Peyer's patch (tissue), 4 donors: Measurements from ENCODE around the gene ST7. TPM values are rescaled to one million over a fixed set of nuclear protein-coding genes. Genes with fewer than 3 reads are reported as not detected.

Experiments
- DNase-seq, 3 donors: peaks; one replicate each; pipeline ENCODE4 v3.0.0-alpha.2; 2017 to 2019
- H3K27ac ChIP-seq, 4 donors: fragments of 200-600 bp; sonication (generic); one replicate each; pipeline ENCODE4 v1.5.1; 2016 to 2019
- H3K27me3 ChIP-seq, 2 donors: fragments of 200-600 bp; sonication (generic); one replicate each; pipeline ENCODE4 v1.5.1; 2019
- H3K36me3 ChIP-seq, 3 donors: fragments of 200-600 bp; sonication (generic); one replicate each; pipeline ENCODE4 v1.5.1; 2016 to 2019
- H3K4me1 ChIP-seq, 4 donors: fragments of 200-600 bp; sonication (generic); one replicate each; pipeline ENCODE4 v1.5.1; 2016 to 2019
- H3K4me3 ChIP-seq, 4 donors: fragments of 200-600 bp; sonication (generic); 1 replicate in 3 of 4; 2 replicates in 1 of 4; pipeline ENCODE4 v1.5.1; 2016 to 2019; ENCODE audit warnings: mild to moderate bottlenecking in 1 of 4
- H3K9me3 ChIP-seq, 4 donors: fragments of 200-600 bp; sonication (generic); one replicate each; pipeline ENCODE4 v1.5.1; 2016 to 2019; ENCODE audit warnings: mild to moderate bottlenecking in 1 of 4
- POLR2A ChIP-seq, 2 donors: fragments of 450-650 bp; IDR thresholded peaks; one replicate each; pipeline ENCODE4 v1.5.1; 2017; ENCODE audit warnings: antibody characterized with exemption in 2 of 2, mild to moderate bottlenecking in 2 of 2, moderate library complexity in 2 of 2
- total RNA-seq, 4 donors: library from RNA; depleted of rRNA; stranded (reverse); fragments of >200 nt; gene quantifications; one replicate each; pipeline ENCODE4 v1.1.0, GENCODE V29; 2016
- TF ChIP-seq, protein P1 (sequence below), 6 experiments: fragments of 450-650 bp in 4 of 6; fragments of 200-600 bp in 2 of 6; sonication (generic) in 1 of 6; IDR thresholded peaks; one replicate each; pipeline ENCODE4 v1.5.1; 2017 to 2019; ENCODE audit warnings: antibody characterized with exemption in 6 of 6, mild to moderate bottlenecking in 3 of 6, moderate library complexity in 1 of 6

ST7 gene
- total RNA-seq: 10 to 100 TPM; 26.8 to 39.6 (median 29.8) TPM

DNA sequence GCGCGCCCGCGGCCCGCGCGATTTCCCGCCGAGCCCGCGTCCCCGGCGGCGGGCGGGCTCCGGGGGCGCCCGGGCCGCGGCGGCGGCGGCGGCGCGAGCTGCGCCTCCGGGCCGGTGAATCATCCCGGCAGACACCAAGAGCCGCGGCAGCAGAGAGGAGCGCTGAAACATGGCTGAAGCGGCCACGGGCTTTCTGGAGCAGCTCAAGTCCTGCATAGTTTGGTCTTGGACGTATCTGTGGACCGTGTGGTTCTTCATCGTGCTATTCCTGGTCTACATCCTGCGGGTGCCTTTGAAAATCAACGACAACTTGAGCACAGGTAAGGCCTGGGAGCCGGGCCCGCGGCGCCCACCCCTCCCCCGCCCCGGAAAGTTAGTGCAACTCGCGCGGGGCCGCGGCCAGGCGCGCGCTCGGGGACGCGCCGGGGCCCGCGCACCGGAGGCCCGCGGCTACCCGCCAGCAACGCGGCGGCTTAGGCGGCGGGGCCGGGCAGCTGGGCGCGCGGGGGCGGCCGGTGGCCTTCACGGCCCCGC, at the start of gene ST7:
ST7 (plus strand) TSS at position 130 of the 534 bp plus-strand sequence; CDS start at position 170, 40 bp downstream.
- no peaks in the 10 kb centered on the region for H3K9me3 ChIP-seq
- peaks cover 0 to 27% (median 5%) of the 10 kb centered on the region in 4 donors for H3K4me1 ChIP-seq
- H3K27ac ChIP-seq: peak within 1 kb of the TSS; percentile 86 to 99 (median 96)
- DNase-seq: peak; percentile 48 to 80 (median 79)
- TF ChIP-seq, protein P1, sequence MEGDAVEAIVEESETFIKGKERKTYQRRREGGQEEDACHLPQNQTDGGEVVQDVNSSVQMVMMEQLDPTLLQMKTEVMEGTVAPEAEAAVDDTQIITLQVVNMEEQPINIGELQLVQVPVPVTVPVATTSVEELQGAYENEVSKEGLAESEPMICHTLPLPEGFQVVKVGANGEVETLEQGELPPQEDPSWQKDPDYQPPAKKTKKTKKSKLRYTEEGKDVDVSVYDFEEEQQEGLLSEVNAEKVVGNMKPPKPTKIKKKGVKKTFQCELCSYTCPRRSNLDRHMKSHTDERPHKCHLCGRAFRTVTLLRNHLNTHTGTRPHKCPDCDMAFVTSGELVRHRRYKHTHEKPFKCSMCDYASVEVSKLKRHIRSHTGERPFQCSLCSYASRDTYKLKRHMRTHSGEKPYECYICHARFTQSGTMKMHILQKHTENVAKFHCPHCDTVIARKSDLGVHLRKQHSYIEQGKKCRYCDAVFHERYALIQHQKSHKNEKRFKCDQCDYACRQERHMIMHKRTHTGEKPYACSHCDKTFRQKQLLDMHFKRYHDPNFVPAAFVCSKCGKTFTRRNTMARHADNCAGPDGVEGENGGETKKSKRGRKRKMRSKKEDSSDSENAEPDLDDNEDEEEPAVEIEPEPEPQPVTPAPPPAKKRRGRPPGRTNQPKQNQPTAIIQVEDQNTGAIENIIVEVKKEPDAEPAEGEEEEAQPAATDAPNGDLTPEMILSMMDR (IDR thresholded peaks at IDR 0.05): no peak
- peak; percentile 45 to 58 for TF ChIP-seq POLR2A (IDR thresholded peaks at IDR 0.05)
- no peaks in the 10 kb centered on the region for H3K36me3 ChIP-seq
- no peaks in the 10 kb centered on the region for H3K27me3 ChIP-seq
- peak within 1 kb of the TSS; percentile 87 to 99 (median 96) for H3K4me3 ChIP-seq

- no peak for DNase-seq
- no peak overlapping the region for H3K27ac ChIP-seq
- H3K4me3 ChIP-seq: no peak overlapping the region
- no peaks in the 10 kb centered on the region for H3K27me3 ChIP-seq
- peaks cover 0 to 54% (median 0%) of the 10 kb centered on the region in 3 donors for H3K36me3 ChIP-seq
- H3K9me3 ChIP-seq: no peaks in the 10 kb centered on the region
- TF ChIP-seq POLR2A (IDR thresholded peaks at IDR 0.05): no peak
- TF ChIP-seq, protein P1 (IDR thresholded peaks at IDR 0.05): no peak
- H3K4me1 ChIP-seq: no peaks in the 10 kb centered on the region
Observed at GRCh38 chr7:116906391-116906790, 46.9 kb upstream of the ST7 start.

GRCh38 chr7:116910383-116910782, 42.9 kb upstream of the ST7 start:
- Histone ChIP-seq H3K27me3 (no peaks in the 10 kb centered on the region), H3K9me3 (no peaks in the 10 kb centered on the region), H3K36me3 (peaks cover 0 to 75% (median 0%) of the 10 kb centered on the region in 3 donors), H3K27ac (no peak overlapping the region), H3K4me1 (no peaks in the 10 kb centered on the region), H3K4me3 (no peak overlapping the region)
- DNase-seq: no peak
- TF ChIP-seq, protein P1 (IDR thresholded peaks at IDR 0.05): no peak
- no peak for TF ChIP-seq POLR2A (IDR thresholded peaks at IDR 0.05)

GRCh38 chr7:116911801-116912200, 41.5 kb upstream of the ST7 start:
- DNase-seq: no peak
- no peak for TF ChIP-seq POLR2A (IDR thresholded peaks at IDR 0.05)
- TF ChIP-seq, protein P1 (IDR thresholded peaks at IDR 0.05): no peak
- H3K4me1 ChIP-seq: no peaks in the 10 kb centered on the region
- no peak overlapping the region for H3K27ac ChIP-seq
- H3K4me3 ChIP-seq: no peak overlapping the region
- no peaks in the 10 kb centered on the region for H3K27me3 ChIP-seq
- H3K36me3 ChIP-seq: peaks cover 0 to 80% (median 0%) of the 10 kb centered on the region in 3 donors
- H3K9me3 ChIP-seq: no peaks in the 10 kb centered on the region

GRCh38 chr7:116912269-116912909, 40.9 kb upstream of the ST7 start:
- no peak overlapping the region for H3K27ac ChIP-seq
- TF ChIP-seq POLR2A (IDR thresholded peaks at IDR 0.05): no peak
- TF ChIP-seq, protein P1 (IDR thresholded peaks at IDR 0.05): no peak
- peaks cover 0 to 86% (median 0%) of the 10 kb centered on the region in 3 donors for H3K36me3 ChIP-seq
- no peak for DNase-seq
- no peaks in the 10 kb centered on the region for H3K27me3 ChIP-seq
- no peaks in the 10 kb centered on the region for H3K4me1 ChIP-seq
- H3K9me3 ChIP-seq: no peaks in the 10 kb centered on the region
- no peak overlapping the region for H3K4me3 ChIP-seq
